HepG2 (cell line): ENCODE measurements around the gene FAM222B. TPM values are rescaled to one million over a fixed set of nuclear protein-coding genes. Genes with fewer than 3 reads are reported as not detected.
A peak's percentile ranks its signal among the peaks of the same experiment; 100 is the strongest.

ENCODE experiments used
- ARID2 ChIP-seq: sonication (generic); formaldehyde crosslinking; IDR thresholded peaks from 2 replicates; pipeline ENCODE4 v1.8.1; 2022; ENCODE audit warnings: mild to moderate bottlenecking, missing genetic modification reagents, borderline replicate concordance
- BCL6 ChIP-seq: IDR thresholded peaks from 2 replicates; pipeline ENCODE4 v1.6.1; 2016; ENCODE audit warnings: missing genetic modification reagents, missing compliant biosample characterization
- CEBPB ChIP-seq: IDR thresholded peaks from 2 replicates; pipeline ENCODE4 v1.6.1; 2011; ENCODE audit warnings: low read depth, low read length, improper control_type of control experiment, borderline replicate concordance
- CREB1 ChIP-seq, 2 experiments: fragments of 450-650 bp in 1 of 2; IDR thresholded peaks; 2 replicates each; pipeline ENCODE4 v1.6.1; 2016 to 2017; ENCODE audit warnings: control low read depth in 1 of 2, mild to moderate bottlenecking in 1 of 2, missing compliant biosample characterization in 1 of 2, missing genetic modification characterization in 1 of 2
- CTCF ChIP-seq: sonication (generic); formaldehyde crosslinking; IDR thresholded peaks from 2 replicates; pipeline ENCODE4 v1.5.0; 2020; ENCODE audit warnings: mild to moderate bottlenecking, missing genetic modification reagents, moderate library complexity
- EHMT2 ChIP-seq: fragments of 200-600 bp; sonication (generic); IDR thresholded peaks from 2 replicates; pipeline ENCODE4 v1.7.0; 2017; ENCODE audit warnings: antibody characterized with exemption, low read depth, low read length, borderline replicate concordance
- GZF1 ChIP-seq: sonication (generic); formaldehyde crosslinking; IDR thresholded peaks from 2 replicates; pipeline ENCODE4 v1.5.1; 2020; ENCODE audit warnings: mild to moderate bottlenecking, missing genetic modification reagents
- MBD4 ChIP-seq: IDR thresholded peaks from 2 replicates; pipeline ENCODE4 v1.6.1; 2012; ENCODE audit warnings: low read length, inconsistent platforms, borderline replicate concordance
- MIER2 ChIP-seq: IDR thresholded peaks from 2 replicates; pipeline ENCODE4 v1.6.1; 2016; ENCODE audit warnings: missing biosample characterization, missing genetic modification reagents
- PREB ChIP-seq: sonication (generic); formaldehyde crosslinking; IDR thresholded peaks from 2 replicates; pipeline ENCODE4 v1.4.0; 2020; ENCODE audit warnings: missing genetic modification reagents
- SP5 ChIP-seq: IDR thresholded peaks from 2 replicates; pipeline ENCODE4 v1.6.1; 2016; ENCODE audit warnings: low read depth, borderline replicate concordance
- TAF1 ChIP-seq: sonication (generic); formaldehyde crosslinking; IDR thresholded peaks from 2 replicates; pipeline ENCODE4 v1.4.0; 2020; ENCODE audit warnings: missing genetic modification reagents
- TCF7 ChIP-seq: sonication (generic); IDR thresholded peaks from 2 replicates; pipeline ENCODE4 v1.6.1; 2016; ENCODE audit warnings: antibody characterized with exemption, low read depth
- TRIM24 ChIP-seq: sonication (generic); formaldehyde crosslinking; IDR thresholded peaks from 2 replicates; pipeline ENCODE4 v1.8.0; 2022; ENCODE audit warnings: mild to moderate bottlenecking, missing genetic modification reagents
- YEATS2 ChIP-seq: sonication (generic); formaldehyde crosslinking; IDR thresholded peaks from 2 replicates; pipeline ENCODE4 v1.4.0; 2020; ENCODE audit warnings: missing genetic modification reagents, borderline replicate concordance
- ZNF317 ChIP-seq: sonication (generic); formaldehyde crosslinking; IDR thresholded peaks from 2 replicates; pipeline ENCODE4 v1.5.0; 2020; ENCODE audit warnings: mild to moderate bottlenecking, missing genetic modification reagents
- ZNF335 ChIP-seq: sonication (generic); formaldehyde crosslinking; IDR thresholded peaks from 2 replicates; pipeline ENCODE4 v1.4.0; 2020; ENCODE audit warnings: missing genetic modification reagents
- ZNF337 ChIP-seq: sonication (generic); formaldehyde crosslinking; IDR thresholded peaks from 2 replicates; pipeline ENCODE4 v1.5.1; 2020; ENCODE audit warnings: missing genetic modification reagents, low read depth, mild to moderate bottlenecking, borderline replicate concordance
- ZNF44 ChIP-seq: sonication (generic); formaldehyde crosslinking; IDR thresholded peaks from 2 replicates; pipeline ENCODE4 v1.5.1; 2020; ENCODE audit warnings: mild to moderate bottlenecking, missing genetic modification reagents
- ZNF543 ChIP-seq: sonication (generic); formaldehyde crosslinking; IDR thresholded peaks from 2 replicates; pipeline ENCODE4 v1.4.0; 2020; ENCODE audit warnings: mild to moderate bottlenecking, missing genetic modification reagents
- ZNF589 ChIP-seq: sonication (generic); formaldehyde crosslinking; conservative IDR thresholded peaks from 2 replicates; pipeline ENCODE4 v1.8.0; 2022; ENCODE audit warnings: mild to moderate bottlenecking, moderate library complexity, missing genetic modification reagents
- ZNF619 ChIP-seq: sonication (generic); formaldehyde crosslinking; IDR thresholded peaks from 2 replicates; pipeline ENCODE4 v1.4.0; 2020; ENCODE audit warnings: mild to moderate bottlenecking, missing genetic modification reagents
- ZNF687 ChIP-seq: sonication (generic); formaldehyde crosslinking; IDR thresholded peaks from 2 replicates; pipeline ENCODE4 v1.5.1; 2020; ENCODE audit warnings: mild to moderate bottlenecking, missing genetic modification reagents, moderate library complexity
- polyA plus RNA-seq, 8 experiments: library from polyadenylated mRNA; depleted of rRNA in 3 of 8; stranded (reverse) in 7 of 8; unstranded in 1 of 8; fragments of >200 nt; fragmentation: Illumina TruSeq in 4 of 8; extraction: Trizol in 4 of 8; gene quantifications; 2 replicates each; pipeline versions ENCODE4 v1.2.1 to v1.2.3, GENCODE V29; 2011 to 2016; ENCODE audit warnings: low read depth in 4 of 8, missing spikeins in 1 of 8, mixed read lengths in 1 of 8; ENCODE audit not compliant: insufficient read depth in 1 of 8
- total RNA-seq, 5 experiments: library from RNA; depleted of rRNA; stranded (reverse); fragments of >200 nt; fragmentation: Illumina TruSeq; extraction: Trizol; gene quantifications; 2 replicates each; pipeline ENCODE4 v1.2.3, GENCODE V29; 2016; ENCODE audit warnings: low read depth in 1 of 5

The FAM222B gene
- total and polyA plus RNA-seq, 2 of the 13 experiments (the other 11 are each of a cell fraction or from before 2014, with no cell fraction given) = 3.5 to 7.3 TPM

GRCh38 chr17:28854457-28855335 lies 12.1 kb upstream of the FAM222B start, which contains the start of gene ERAL1 (continued):
- TF ChIP-seq SP5 (CRISPR knock-in tag) (peak; percentile 48; the same call in 1 of the 2 replicates), ZNF687 (CRISPR knock-in tag) (peak; percentile 87), ZNF335 (CRISPR knock-in tag) (peak; percentile 82; the same call in 1 of the 2 replicates), ZNF543 (CRISPR knock-in tag) (0 out of 2 replicates have a peak, but pooled peaks have one; percentile 20), YEATS2 (CRISPR knock-in tag) (peak; percentile 85; the same call in 1 of the 2 replicates), CEBPB (no peak), GZF1 (CRISPR knock-in tag) (no peak), MIER2 (CRISPR knock-in tag) (no peak), TRIM24 (CRISPR knock-in tag) (no peak), ZNF619 (no peak), TCF7 (no peak), ZNF44 (no peak), ZNF589 (CRISPR knock-in tag) (no peak), ZNF337 (CRISPR knock-in tag) (no peak), MBD4 (no peak), ARID2 (CRISPR knock-in tag) (no peak), BCL6 (0 out of 2 replicates have a peak, but pooled peaks have one; percentile 18), TAF1 (CRISPR knock-in tag) (peak; percentile 94), PREB (peak; percentile 70; the same call in 1 of the 2 replicates), ZNF317 (CRISPR knock-in tag) (0 out of 2 replicates have a peak, but pooled peaks have one; percentile 36), EHMT2 (no peak), CTCF (CRISPR knock-in tag) (peak; percentile 26; the same call in 1 of the 2 replicates), CREB1 (IDR thresholded peaks at IDR 0.05) (0 out of 2 replicates have a peak, but pooled peaks have one; percentile 9), CREB1 (CRISPR knock-in tag; IDR thresholded peaks at IDR 0.05) (peak; percentile 84)
